ENCODE measurements around the gene CASP5. TPM values are rescaled to one million over a fixed set of nuclear protein-coding genes. Genes with fewer than 3 reads are reported as not detected.
"Not testable (repeated sequence)": the region's sequence is repeated elsewhere in the genome, so short reads cannot be mapped to it uniquely, and the experiment has no call there.

The CASP5 gene
- not detected in 2 replicates for total RNA-seq
- long read RNA-seq: 0 reads

DNA sequence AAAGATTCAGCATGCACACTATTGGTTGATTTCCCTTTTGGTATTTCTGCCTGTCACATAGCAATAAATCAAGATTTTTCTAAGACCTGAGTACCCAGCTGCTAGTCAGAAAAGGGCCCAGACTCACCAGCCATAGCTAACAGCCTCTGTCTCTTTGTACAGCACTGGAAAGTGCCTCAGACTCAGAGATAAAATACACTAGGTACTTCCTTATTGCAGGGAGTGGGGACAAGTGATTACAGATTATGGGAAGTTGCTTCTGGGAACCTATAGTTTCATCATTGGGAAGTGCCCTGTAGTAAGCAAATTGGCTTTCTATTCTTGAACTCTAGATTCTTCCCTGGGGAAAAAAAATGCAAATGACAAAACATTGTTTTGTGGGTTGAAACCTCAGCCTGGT is at the start of gene CASP5:
CASP5 (minus strand) TSS at position 166 of the 400 bp plus-strand sequence; CDS start at position 134, 32 bp downstream.
- DNase-seq (ENCODE audit: low read depth, low spot score): no peak
- H3K4me3 Mint-ChIP-seq: no peak within 1 kb of the TSS
- TF ChIP-seq, protein P1, sequence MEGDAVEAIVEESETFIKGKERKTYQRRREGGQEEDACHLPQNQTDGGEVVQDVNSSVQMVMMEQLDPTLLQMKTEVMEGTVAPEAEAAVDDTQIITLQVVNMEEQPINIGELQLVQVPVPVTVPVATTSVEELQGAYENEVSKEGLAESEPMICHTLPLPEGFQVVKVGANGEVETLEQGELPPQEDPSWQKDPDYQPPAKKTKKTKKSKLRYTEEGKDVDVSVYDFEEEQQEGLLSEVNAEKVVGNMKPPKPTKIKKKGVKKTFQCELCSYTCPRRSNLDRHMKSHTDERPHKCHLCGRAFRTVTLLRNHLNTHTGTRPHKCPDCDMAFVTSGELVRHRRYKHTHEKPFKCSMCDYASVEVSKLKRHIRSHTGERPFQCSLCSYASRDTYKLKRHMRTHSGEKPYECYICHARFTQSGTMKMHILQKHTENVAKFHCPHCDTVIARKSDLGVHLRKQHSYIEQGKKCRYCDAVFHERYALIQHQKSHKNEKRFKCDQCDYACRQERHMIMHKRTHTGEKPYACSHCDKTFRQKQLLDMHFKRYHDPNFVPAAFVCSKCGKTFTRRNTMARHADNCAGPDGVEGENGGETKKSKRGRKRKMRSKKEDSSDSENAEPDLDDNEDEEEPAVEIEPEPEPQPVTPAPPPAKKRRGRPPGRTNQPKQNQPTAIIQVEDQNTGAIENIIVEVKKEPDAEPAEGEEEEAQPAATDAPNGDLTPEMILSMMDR (conservative IDR thresholded peaks at IDR 0.05): no peak
- no peaks in the 10 kb centered on the region for H3K36me3 Mint-ChIP-seq (ENCODE audit: low read depth)
- no peaks in the 10 kb centered on the region for H3K27me3 Mint-ChIP-seq (ENCODE audit: low read depth)
- H3K27ac Mint-ChIP-seq (ENCODE audit: unreplicated experiment): no peak within 1 kb of the TSS
- no peaks in the 10 kb centered on the region for H3K9me3 Mint-ChIP-seq
- no peaks in the 10 kb centered on the region for H3K4me1 Mint-ChIP-seq

DNA sequence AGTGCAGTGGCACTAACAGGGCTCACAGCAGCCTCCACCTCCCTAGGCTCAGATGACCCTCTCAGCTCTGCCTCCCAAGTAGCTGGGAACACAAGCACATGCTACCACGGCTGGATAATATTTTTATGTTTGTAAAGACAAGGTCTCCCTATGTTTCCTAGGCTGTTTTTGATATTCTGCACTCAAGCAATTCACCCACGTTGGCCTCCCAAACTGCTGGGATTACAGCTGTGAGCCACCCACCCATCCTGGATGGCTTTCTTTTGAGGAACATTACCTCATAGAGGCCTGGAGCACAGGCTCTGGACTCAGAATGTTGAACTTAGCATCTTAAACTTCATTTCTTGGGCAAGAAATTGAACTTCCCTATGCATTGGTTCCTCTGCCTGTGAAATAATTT is 49.1 kb upstream of the CASP5 start:
- H3K4me3 Mint-ChIP-seq; H3K27ac Mint-ChIP-seq (ENCODE audit: unreplicated experiment); H3K36me3 Mint-ChIP-seq (ENCODE audit: low read depth); H3K27me3 Mint-ChIP-seq (ENCODE audit: low read depth); H3K9me3 Mint-ChIP-seq; DNase-seq (ENCODE audit: low read depth, low spot score); H3K4me1 Mint-ChIP-seq: not testable (repeated sequence)

DNA sequence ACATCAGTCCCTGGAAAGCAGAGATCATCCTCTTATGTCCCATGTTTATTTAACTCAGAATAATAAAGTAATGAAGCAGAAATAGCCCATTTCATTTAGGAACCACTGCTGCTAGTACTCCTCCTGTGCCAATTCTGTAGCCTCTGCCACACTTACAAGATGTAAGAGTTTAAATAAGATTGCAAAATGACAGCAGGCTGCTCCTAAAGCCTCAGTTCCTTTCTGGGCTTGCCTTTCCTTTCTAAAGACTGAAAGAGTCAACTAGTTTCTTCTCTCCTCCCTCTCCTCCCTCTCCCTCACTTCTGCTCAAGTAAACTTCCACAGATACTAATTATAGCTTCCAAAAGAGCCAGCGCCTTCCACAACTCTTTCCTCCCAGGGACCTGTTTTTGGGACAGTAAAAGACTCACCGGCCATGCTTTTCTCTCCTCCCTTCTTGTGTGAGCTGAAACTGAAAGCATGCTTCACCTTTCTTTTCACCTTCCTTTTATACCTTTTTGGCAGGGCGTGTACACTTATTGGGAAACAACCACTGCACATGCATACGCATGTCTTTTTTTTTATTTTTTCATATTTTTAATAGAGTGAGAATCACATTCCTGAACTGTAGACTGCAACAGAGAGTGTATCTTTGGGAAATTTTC is 48.2 kb upstream of the CASP5 start:
- H3K27ac Mint-ChIP-seq (ENCODE audit: unreplicated experiment): no peak overlapping the region
- no peaks in the 10 kb centered on the region for H3K27me3 Mint-ChIP-seq (ENCODE audit: low read depth)
- no peaks in the 10 kb centered on the region for H3K36me3 Mint-ChIP-seq (ENCODE audit: low read depth)
- no peaks in the 10 kb centered on the region for H3K9me3 Mint-ChIP-seq
- DNase-seq (ENCODE audit: low read depth, low spot score): no peak
- H3K4me3 Mint-ChIP-seq: no peak overlapping the region
- no peaks in the 10 kb centered on the region for H3K4me1 Mint-ChIP-seq
- TF ChIP-seq, protein P1 (conservative IDR thresholded peaks at IDR 0.05): no peak

DNA sequence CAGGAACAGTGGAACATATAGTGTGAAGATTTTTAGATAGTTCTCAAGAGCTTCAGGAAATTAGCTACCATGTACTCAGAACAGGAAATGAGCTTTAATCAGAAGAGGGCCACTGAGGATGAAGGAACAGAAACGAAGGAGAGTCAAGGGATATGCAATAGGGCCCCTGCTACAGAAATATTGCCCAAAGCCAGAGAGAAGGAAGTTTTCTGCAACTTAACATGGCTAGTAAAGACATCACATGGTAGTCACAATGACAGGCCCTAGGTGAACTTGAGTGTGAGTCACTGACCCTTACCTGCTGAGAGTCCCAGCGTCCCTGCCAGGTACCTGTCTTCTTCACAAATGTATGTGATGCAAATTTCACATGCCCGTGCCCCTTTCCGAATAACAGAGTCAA is 47.3 kb upstream of the CASP5 start:
- DNase-seq (ENCODE audit: low read depth, low spot score): no peak
- no peaks in the 10 kb centered on the region for H3K36me3 Mint-ChIP-seq (ENCODE audit: low read depth)
- no peak overlapping the region for H3K4me3 Mint-ChIP-seq
- TF ChIP-seq, protein P1 (conservative IDR thresholded peaks at IDR 0.05): no peak
- no peaks in the 10 kb centered on the region for H3K27me3 Mint-ChIP-seq (ENCODE audit: low read depth)
- H3K27ac Mint-ChIP-seq (ENCODE audit: unreplicated experiment): no peak overlapping the region
- H3K4me1 Mint-ChIP-seq: no peaks in the 10 kb centered on the region
- no peaks in the 10 kb centered on the region for H3K9me3 Mint-ChIP-seq

DNA sequence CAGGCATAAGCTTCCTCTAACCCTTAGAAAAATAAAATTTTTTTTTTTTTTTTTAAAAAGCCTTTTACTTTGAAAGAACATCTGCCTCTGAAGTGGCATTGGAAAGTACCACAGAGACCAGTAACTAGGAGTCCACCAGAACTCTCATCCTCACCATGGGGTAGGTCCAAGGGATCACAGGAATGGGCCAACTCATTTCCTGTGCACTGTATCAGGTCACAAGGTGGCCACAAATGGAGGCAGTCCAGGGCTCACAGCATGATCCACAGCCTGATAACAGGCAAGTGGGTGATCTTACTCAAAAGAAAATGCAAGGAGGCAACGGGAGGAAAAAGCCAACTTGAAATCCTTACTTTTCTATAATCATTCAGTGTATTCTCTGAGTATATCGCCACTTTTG is 46.8 kb upstream of the CASP5 start:
- not testable (repeated sequence) for H3K27ac Mint-ChIP-seq (ENCODE audit: unreplicated experiment); H3K27me3 Mint-ChIP-seq (ENCODE audit: low read depth); H3K4me3 Mint-ChIP-seq; H3K36me3 Mint-ChIP-seq (ENCODE audit: low read depth); DNase-seq (ENCODE audit: low read depth, low spot score); H3K9me3 Mint-ChIP-seq; H3K4me1 Mint-ChIP-seq

DNA sequence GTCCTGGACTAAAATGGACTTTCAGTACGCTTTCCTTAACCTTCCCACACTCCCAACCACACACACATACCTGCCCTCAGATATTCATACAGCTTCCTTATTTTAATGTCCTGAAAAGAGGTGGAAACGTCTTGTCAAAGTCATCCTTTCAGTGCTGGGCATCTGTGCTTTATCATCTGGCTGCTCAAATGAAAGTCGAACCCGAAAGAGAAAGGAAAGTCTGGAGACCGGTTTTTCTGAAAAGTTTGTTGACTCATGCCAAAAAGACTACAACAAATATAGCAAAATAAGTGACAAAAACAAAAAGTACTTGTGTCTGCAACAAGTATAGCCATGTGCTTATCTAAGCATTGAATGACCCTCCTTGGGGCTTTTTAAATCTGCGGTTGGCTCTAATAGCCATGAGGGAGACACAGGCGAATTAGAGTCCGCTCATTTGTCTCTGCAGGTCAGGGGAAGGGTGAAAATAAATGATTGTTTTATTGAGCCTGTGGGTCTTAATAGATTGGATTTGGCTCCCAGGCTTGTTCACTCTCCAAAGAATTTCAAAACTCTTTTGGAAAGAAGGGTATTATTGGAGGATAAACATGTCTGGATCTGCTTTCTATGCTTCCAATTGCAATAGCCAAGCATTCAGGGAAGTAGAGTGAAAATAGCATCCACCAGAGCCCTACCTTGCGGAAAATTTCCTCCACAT is 40.4 kb upstream of the CASP5 start:
- not testable (repeated sequence) for H3K9me3 Mint-ChIP-seq; H3K36me3 Mint-ChIP-seq (ENCODE audit: low read depth); H3K4me3 Mint-ChIP-seq; H3K4me1 Mint-ChIP-seq; H3K27me3 Mint-ChIP-seq (ENCODE audit: low read depth); DNase-seq (ENCODE audit: low read depth, low spot score); H3K27ac Mint-ChIP-seq (ENCODE audit: unreplicated experiment)

DNA sequence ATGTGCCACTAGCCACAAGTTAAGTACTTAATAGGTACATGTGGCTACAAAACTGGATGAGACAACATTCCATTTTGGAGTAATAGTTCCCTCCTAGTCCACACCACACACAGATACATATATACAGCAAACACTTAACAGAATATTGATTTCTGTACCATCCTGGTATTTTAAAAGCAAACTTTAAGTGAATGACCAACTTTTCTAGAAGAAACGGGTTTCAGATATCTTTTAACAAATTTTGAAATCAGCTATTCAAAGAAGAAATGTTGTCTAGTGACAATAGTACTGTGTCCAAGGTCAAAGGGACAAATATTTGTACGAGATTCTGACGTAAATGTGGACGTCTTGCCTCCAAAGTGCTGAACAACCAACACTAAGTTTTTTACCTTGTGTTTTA is 34.5 kb upstream of the CASP5 start:
- TF ChIP-seq, protein P1 (conservative IDR thresholded peaks at IDR 0.05): no peak
- H3K27me3 Mint-ChIP-seq (ENCODE audit: low read depth): no peaks in the 10 kb centered on the region
- no peaks in the 10 kb centered on the region for H3K9me3 Mint-ChIP-seq
- no peak overlapping the region for H3K4me3 Mint-ChIP-seq
- DNase-seq (ENCODE audit: low read depth, low spot score): no peak
- H3K4me1 Mint-ChIP-seq: no peaks in the 10 kb centered on the region
- no peaks in the 10 kb centered on the region for H3K36me3 Mint-ChIP-seq (ENCODE audit: low read depth)
- no peak overlapping the region for H3K27ac Mint-ChIP-seq (ENCODE audit: unreplicated experiment)
